ENCODE data around the gene KCNJ12. TPM values are rescaled to one million over a fixed set of nuclear protein-coding genes. Genes with fewer than 3 reads are reported as not detected.
"Not testable (repeated sequence)": the region's sequence is repeated elsewhere in the genome, so short reads cannot be mapped to it uniquely, and the experiment has no call there.

KCNJ12 gene
- total RNA-seq: 2.2 TPM

DNA sequence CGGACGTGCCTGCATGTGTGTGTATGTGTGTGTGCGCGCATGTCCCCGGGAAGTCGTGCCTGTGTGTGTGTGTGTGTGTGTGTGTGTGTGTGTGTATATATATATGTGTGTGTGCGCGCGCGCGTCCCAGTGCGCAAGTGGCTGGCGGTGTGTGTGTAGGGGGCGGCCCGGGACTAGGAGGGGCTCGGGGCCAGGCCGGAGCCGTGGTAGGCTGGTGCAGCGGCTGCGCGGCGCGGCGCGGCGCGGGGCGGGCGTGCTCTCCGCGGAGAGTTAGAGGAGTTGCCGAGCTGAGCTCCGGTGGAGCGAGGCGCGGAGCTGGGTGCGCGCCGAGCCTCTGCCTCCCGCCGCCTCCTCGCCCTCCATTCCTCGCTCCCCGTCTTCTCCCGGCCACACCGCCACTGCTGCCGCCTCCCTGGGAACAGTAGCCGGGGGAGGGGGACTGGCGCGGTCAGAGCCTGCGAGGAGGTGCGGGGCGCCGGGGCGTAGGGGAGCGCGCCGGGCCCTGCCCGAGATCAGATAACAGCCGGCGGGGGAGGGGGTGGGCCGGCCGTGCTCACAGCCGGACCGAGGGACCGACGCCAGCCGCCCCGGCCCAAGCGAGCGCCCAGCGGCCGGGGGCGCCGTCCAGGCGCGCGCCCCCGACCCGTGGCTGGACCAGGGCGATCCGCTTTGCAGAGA lies at the start of gene KCNJ12:
Gene KCNJ12, plus strand, starts transcription at position 277 of the 678 bp plus-strand sequence. CDS start 38,986 bp downstream, outside the sequence.
- no peak for TF ChIP-seq POLR2A (IDR thresholded peaks at IDR 0.05)
- TF ChIP-seq, protein P1, sequence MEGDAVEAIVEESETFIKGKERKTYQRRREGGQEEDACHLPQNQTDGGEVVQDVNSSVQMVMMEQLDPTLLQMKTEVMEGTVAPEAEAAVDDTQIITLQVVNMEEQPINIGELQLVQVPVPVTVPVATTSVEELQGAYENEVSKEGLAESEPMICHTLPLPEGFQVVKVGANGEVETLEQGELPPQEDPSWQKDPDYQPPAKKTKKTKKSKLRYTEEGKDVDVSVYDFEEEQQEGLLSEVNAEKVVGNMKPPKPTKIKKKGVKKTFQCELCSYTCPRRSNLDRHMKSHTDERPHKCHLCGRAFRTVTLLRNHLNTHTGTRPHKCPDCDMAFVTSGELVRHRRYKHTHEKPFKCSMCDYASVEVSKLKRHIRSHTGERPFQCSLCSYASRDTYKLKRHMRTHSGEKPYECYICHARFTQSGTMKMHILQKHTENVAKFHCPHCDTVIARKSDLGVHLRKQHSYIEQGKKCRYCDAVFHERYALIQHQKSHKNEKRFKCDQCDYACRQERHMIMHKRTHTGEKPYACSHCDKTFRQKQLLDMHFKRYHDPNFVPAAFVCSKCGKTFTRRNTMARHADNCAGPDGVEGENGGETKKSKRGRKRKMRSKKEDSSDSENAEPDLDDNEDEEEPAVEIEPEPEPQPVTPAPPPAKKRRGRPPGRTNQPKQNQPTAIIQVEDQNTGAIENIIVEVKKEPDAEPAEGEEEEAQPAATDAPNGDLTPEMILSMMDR (IDR thresholded peaks at IDR 0.05): no peak
- no peak for TF ChIP-seq POLR2AphosphoS5 (IDR thresholded peaks at IDR 0.05; ENCODE audit: insufficient read depth in 1 of 2, low read depth in 1 of 2)
- intact Hi-C loops (cut with DNase I): no loop called here
- Histone ChIP-seq H3K4me1 (peaks cover 21% of the 10 kb centered on the region), H3K27me3 (no peaks in the 10 kb centered on the region), H3K36me3 (no peaks in the 10 kb centered on the region), H3K4me3 (peak within 1 kb of the TSS; percentile 40 to 54), H3K27ac (no peak within 1 kb of the TSS), H3K9me3 (no peaks in the 10 kb centered on the region)
- no peak for DNase-seq (ENCODE audit: extremely low spot score in 2 of 2)

DNA sequence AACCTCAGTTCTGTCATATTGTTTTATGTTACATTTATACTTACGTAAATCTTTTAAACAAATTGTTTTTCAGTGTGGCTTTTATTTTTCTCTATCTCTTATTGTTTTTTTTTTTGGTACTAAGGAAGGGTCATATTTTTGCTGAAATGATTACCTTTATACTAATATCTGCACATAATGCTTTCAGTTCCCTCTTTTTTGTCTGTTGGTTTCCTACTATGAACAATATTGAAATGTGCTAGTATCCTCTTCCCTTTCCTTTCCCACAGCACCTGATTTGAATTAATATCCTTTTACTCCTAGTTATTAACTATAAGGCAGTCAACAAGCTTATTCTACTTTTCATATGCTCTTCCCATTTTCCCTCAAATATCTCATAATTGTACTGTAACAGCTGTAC lies 48.2 kb upstream of the KCNJ12 start:
- H3K9me3 ChIP-seq; H3K36me3 ChIP-seq; intact Hi-C loops (cut with DNase I); H3K27me3 ChIP-seq; H3K4me3 ChIP-seq; H3K27ac ChIP-seq; DNase-seq (ENCODE audit: extremely low spot score in 2 of 2); H3K4me1 ChIP-seq: not testable (repeated sequence)

DNA sequence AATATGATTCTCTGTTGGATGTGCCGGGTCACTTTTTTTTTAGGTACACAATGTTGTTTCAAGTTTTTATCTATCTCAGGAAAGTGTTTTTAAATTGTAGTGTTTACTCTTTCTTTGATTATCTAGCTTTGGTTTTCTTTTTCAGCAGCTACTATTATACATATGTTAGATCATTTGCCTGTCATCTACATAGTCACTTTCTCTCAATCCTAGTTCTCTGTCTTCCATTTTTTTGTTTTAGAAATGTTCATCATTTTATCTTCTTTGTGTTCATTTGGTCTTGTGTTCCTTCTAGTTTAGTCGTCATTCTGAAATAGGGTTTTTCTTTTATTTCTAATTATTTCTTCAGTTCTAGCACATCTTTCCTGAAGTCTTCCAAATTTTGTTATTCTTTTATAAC lies 47.4 kb upstream of the KCNJ12 start:
- DNase-seq (ENCODE audit: extremely low spot score in 2 of 2); intact Hi-C loops (cut with DNase I); H3K9me3 ChIP-seq; H3K27me3 ChIP-seq; H3K4me3 ChIP-seq; H3K27ac ChIP-seq; H3K4me1 ChIP-seq; H3K36me3 ChIP-seq: not testable (repeated sequence)

DNA sequence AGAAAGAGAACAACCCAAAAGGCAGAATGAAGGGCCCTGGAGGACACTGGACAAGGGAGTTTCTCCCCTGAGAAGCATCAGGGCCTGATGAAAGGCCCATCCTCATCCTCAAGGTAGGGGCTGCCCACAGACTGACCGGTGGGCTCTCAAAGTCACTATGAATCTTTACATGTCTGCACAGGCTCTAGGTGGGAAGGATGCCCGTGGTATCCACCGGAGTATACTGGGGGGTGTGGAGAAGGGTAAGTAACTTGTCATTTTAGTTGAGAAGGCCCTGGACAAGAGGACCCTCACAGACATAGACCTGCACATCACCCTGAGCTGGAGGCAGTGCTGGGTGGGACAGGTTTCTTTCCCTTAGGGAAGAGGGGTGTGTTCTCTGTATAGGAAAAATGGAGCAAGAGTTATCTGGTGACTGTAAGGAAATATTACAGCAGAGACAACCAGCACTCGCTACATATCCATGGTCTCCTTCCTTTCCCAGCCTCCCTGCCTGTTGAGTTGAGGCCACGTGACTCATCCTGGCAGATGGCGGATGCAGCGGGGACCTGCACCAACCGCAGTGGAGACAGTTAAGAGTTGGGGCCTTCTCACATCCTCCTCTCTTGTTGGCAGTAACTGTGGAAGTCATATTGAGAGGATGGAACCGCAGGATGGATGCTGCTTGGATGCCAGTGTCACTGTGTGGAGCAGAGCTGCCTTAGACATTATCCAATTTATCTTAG lies 45.6 kb upstream of the KCNJ12 start:
- Histone ChIP-seq H3K27me3 (no peaks in the 10 kb centered on the region), H3K4me3 (no peak overlapping the region), H3K9me3 (no peaks in the 10 kb centered on the region), H3K27ac (no peak overlapping the region), H3K4me1 (no peaks in the 10 kb centered on the region), H3K36me3 (no peaks in the 10 kb centered on the region)
- intact Hi-C loops (cut with DNase I): no loop called here
- DNase-seq (ENCODE audit: extremely low spot score in 2 of 2): no peak
- TF ChIP-seq POLR2AphosphoS5 (IDR thresholded peaks at IDR 0.05; ENCODE audit: insufficient read depth in 1 of 2, low read depth in 1 of 2) (no peak), POLR2A (IDR thresholded peaks at IDR 0.05) (no peak)
- TF ChIP-seq, protein P1 (IDR thresholded peaks at IDR 0.05): no peak

DNA sequence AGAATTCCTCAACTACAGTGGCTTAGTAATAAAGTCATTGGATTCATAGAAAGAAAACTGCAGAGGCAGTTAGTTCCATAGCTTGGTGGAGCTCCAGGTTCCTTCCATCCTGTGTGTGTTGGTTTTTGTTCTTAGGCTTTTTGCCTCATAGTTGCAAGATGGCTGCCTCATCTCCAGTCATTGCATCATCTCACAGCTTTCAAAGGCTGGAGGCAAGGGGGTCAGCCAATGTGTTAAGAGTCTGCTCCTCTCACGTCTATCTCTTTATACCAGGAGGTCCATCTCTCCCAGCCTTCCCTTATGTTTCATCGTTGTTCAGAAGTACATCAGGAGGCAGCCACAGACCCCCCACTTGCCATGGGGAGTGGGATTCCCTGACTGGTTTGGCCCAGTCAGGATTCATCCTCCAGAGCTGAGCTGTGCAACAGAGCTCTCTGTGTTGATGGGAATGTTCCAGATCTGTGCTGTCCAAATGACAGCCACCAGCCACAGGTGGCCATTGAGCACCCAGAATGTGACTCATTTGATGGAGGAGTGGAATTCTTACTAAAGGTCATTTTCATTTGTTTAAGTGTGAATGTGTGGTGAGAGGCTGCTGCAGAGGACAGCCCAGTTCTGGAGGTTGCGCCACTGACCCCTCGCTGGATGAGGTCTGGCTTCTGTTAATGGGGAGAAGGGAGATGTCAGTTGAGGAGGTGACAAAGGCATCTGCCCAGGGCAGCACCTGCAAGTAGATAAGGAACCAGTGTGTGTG lies 39.4 kb upstream of the KCNJ12 start:
- H3K4me3 ChIP-seq; H3K9me3 ChIP-seq; H3K27me3 ChIP-seq; H3K4me1 ChIP-seq; H3K27ac ChIP-seq; DNase-seq (ENCODE audit: extremely low spot score in 2 of 2); intact Hi-C loops (cut with DNase I); H3K36me3 ChIP-seq: not testable (repeated sequence)

DNA sequence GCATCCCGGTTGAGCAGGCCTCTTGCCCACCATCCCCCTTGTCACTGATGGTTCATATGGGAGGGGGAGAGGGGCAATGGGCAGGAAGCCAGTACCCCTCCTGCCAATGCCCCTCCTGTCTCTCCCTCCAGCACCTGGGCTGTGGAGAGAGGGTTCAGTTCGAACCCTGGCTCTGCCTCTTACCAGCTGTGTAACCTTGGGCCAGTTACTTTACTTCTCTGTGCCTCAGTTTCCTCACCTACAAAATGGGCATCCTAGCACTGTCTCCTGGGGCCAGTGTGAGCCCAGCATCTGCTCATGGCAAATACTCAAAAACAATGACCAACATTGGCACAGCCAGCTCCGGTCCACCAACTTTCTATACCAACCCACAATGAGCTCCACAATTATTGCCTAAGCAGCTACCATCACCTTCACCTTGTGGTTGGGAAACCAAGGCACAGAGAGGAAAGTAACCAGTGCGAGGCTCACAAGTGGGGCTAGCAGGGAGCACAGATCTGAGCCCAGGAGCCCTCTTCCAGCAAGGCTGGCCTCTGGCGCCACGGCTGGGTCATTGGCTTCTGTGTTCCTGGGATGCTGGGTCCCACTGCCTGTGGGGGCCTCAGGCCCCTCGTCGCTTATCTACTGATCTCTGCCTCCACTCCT lies 38.1 kb upstream of the KCNJ12 start:
- H3K36me3 ChIP-seq; H3K27me3 ChIP-seq; H3K27ac ChIP-seq; H3K9me3 ChIP-seq; H3K4me3 ChIP-seq; intact Hi-C loops (cut with DNase I); DNase-seq (ENCODE audit: extremely low spot score in 2 of 2); H3K4me1 ChIP-seq: not testable (repeated sequence)
